NT2/D1 (cell line): ENCODE measurements around the gene CKAP2L.

ENCODE experiments used
- SUZ12 ChIP-seq: IDR thresholded peaks from 2 replicates; pipeline ENCODE4 v1.6.1; 2011; ENCODE audit not compliant: insufficient read length, insufficient read depth; ENCODE audit errors: extremely low read depth
- YY1 ChIP-seq: IDR thresholded peaks from 2 replicates; pipeline ENCODE4 v1.6.1; 2011; ENCODE audit not compliant: insufficient read length, insufficient read depth
- ZNF274 ChIP-seq: IDR thresholded peaks from 2 replicates; pipeline ENCODE4 v1.6.1; 2011; ENCODE audit warnings: mild to moderate bottlenecking, low read depth, low read length

GRCh38 chr2:112724591-112725525, 39.6 kb downstream of the CKAP2L start:
- TF ChIP-seq YY1 (no peak), SUZ12 (no peak), ZNF274 (no peak)
